Measurements from ENCODE around the gene RPLP2.

The RPLP2 gene

GRCh38 chr11:859394-860131 is 49.8 kb downstream of the RPLP2 start:
- DNase-seq (ENCODE audit: low read depth in 2 of 2), result peak; percentile 82 to 96
- H3K4me3 ChIP-seq (replicated peaks in 1 of 2; ENCODE audit: low read depth in 2 of 2, low read length in 2 of 2), result peak overlapping the region in 1 of 2 donors; percentile 37
- TF ChIP-seq CTCF (IDR thresholded peaks at IDR 0.05; ENCODE audit: low read depth, low read length), result no peak

- no peak for TF ChIP-seq CTCF (IDR thresholded peaks at IDR 0.05; ENCODE audit: low read depth, low read length)
- H3K4me3 ChIP-seq (replicated peaks in 1 of 2; ENCODE audit: low read depth in 2 of 2, low read length in 2 of 2), result no peak overlapping the region
- DNase-seq (ENCODE audit: low read depth in 2 of 2), result no peak
These were observed 50.7 kb downstream of the RPLP2 start for GRCh38 chr11:860234-861104.

GRCh38 chr11:861105-861479 is 51.3 kb downstream of the RPLP2 start:
- DNase-seq (ENCODE audit: low read depth in 2 of 2), result no peak
- H3K4me3 ChIP-seq (replicated peaks in 1 of 2; ENCODE audit: low read depth in 2 of 2, low read length in 2 of 2), result no peak overlapping the region
- TF ChIP-seq CTCF (IDR thresholded peaks at IDR 0.05; ENCODE audit: low read depth, low read length), result no peak

- DNase-seq (ENCODE audit: low read depth in 2 of 2), result no peak
- TF ChIP-seq CTCF (IDR thresholded peaks at IDR 0.05; ENCODE audit: low read depth, low read length), result no peak
- H3K4me3 ChIP-seq (replicated peaks in 1 of 2; ENCODE audit: low read depth in 2 of 2, low read length in 2 of 2), result no peak overlapping the region
These were observed 52.4 kb downstream of the RPLP2 start for GRCh38 chr11:862081-862661.

All from cardiac fibroblast (primary cell).